Glutamatergic neuron (in vitro differentiated cells): ENCODE measurements around the gene POLD2. TPM values are rescaled to one million over a fixed set of nuclear protein-coding genes. Genes with fewer than 3 reads are reported as not detected.

Experiments used
- DNase-seq: peaks from one replicate; pipeline ENCODE4 v3.0.0; 2022
- H3K27ac Mint-ChIP-seq: one replicate; pipeline ENCODE4 v1.8.0; 2020; ENCODE audit warnings: mild to moderate bottlenecking, mixed read lengths, inconsistent platforms; ENCODE audit not compliant: unreplicated experiment
- H3K27me3 Mint-ChIP-seq: one replicate; pipeline ENCODE4 v1.8.0; 2020; ENCODE audit warnings: mild to moderate bottlenecking, moderate library complexity, mixed read lengths, inconsistent platforms; ENCODE audit not compliant: unreplicated experiment
- H3K36me3 Mint-ChIP-seq: one replicate; pipeline ENCODE4 v1.8.0; 2020; ENCODE audit warnings: mild to moderate bottlenecking, mixed read lengths, inconsistent platforms; ENCODE audit not compliant: unreplicated experiment
- H3K4me1 Mint-ChIP-seq: one replicate; pipeline ENCODE4 v1.8.0; 2020; ENCODE audit warnings: mild to moderate bottlenecking, low read depth, mixed read lengths, inconsistent platforms; ENCODE audit not compliant: unreplicated experiment
- H3K4me3 Mint-ChIP-seq: one replicate; pipeline ENCODE4 v1.8.0; 2020; ENCODE audit warnings: mild to moderate bottlenecking, mixed read lengths, inconsistent platforms; ENCODE audit not compliant: unreplicated experiment
- H3K9me3 Mint-ChIP-seq: one replicate; pipeline ENCODE4 v1.8.0; 2020; ENCODE audit warnings: mild to moderate bottlenecking, moderate library complexity, mixed read lengths, inconsistent platforms; ENCODE audit not compliant: unreplicated experiment
- CTCF ChIP-seq: fragments of 200-600 bp; sonication (generic); IDR thresholded peaks from one replicate; pipeline ENCODE4 v1.5.0; 2021; ENCODE audit not compliant: partially characterized antibody, unreplicated experiment
- total RNA-seq: library from RNA; stranded (reverse); fragmentation: NEBNext Ultra II Directional; extraction: Animal tissue kit (Norgen Biotek cat#: 25700); gene quantifications from one replicate; pipeline ENCODE4 v1.2.1, GENCODE V29; 2021; ENCODE audit not compliant: unreplicated experiment

POLD2 gene
- total RNA-seq, 1 donor from 2014 or later: 71.2 TPM

GRCh38 chr7:44100458-44101302 lies 22.7 kb downstream of the POLD2 start:
- H3K27ac Mint-ChIP-seq: peak overlapping the region; percentile 85

GRCh38 chr7:44099669-44100068 lies 23.7 kb downstream of the POLD2 start:
- H3K9me3 Mint-ChIP-seq: no peaks in the 10 kb centered on the region
- peaks cover 11% of the 10 kb centered on the region for H3K4me1 Mint-ChIP-seq
- H3K27me3 Mint-ChIP-seq: peaks cover 5% of the 10 kb centered on the region
- no peaks in the 10 kb centered on the region for H3K36me3 Mint-ChIP-seq
- H3K27ac Mint-ChIP-seq: peak overlapping the region; percentile 73
- no peak for DNase-seq
- TF ChIP-seq CTCF: no peak
- no peak overlapping the region for H3K4me3 Mint-ChIP-seq

More at GRCh38 chr7:44100458-44101302, 22.7 kb downstream of the POLD2 start:
- Mint-ChIP-seq H3K4me1 (peaks cover 11% of the 10 kb centered on the region), H3K9me3 (no peaks in the 10 kb centered on the region), H3K27me3 (peaks cover 7% of the 10 kb centered on the region), H3K36me3 (no peaks in the 10 kb centered on the region), H3K4me3 (peak overlapping the region; percentile 15)
- TF ChIP-seq CTCF: no peak
- DNase-seq: peak; percentile 40

- DNase-seq: no peak
- H3K36me3 Mint-ChIP-seq: no peaks in the 10 kb centered on the region
- peaks cover 5% of the 10 kb centered on the region for H3K27me3 Mint-ChIP-seq
- H3K27ac Mint-ChIP-seq: no peak overlapping the region
- H3K4me1 Mint-ChIP-seq: peaks cover 11% of the 10 kb centered on the region
- no peaks in the 10 kb centered on the region for H3K9me3 Mint-ChIP-seq
- TF ChIP-seq CTCF: no peak
- no peak overlapping the region for H3K4me3 Mint-ChIP-seq
These were observed 25.0 kb downstream of the POLD2 start for GRCh38 chr7:44098092-44099068.

- H3K27ac Mint-ChIP-seq: no peak overlapping the region
- H3K4me1 Mint-ChIP-seq: peaks cover 9% of the 10 kb centered on the region
- no peak for DNase-seq
- H3K9me3 Mint-ChIP-seq: no peaks in the 10 kb centered on the region
- TF ChIP-seq CTCF: no peak
- no peaks in the 10 kb centered on the region for H3K36me3 Mint-ChIP-seq
- H3K27me3 Mint-ChIP-seq: peaks cover under 1% of the 10 kb centered on the region
- no peak overlapping the region for H3K4me3 Mint-ChIP-seq
These were observed 26.1 kb downstream of the POLD2 start for GRCh38 chr7:44097064-44097932.
